ENCODE data around the gene PIGR. TPM values are rescaled to one million over a fixed set of nuclear protein-coding genes. Genes with fewer than 3 reads are reported as not detected.

Gene PIGR
- total and polyA plus RNA-seq, 10 of the 15 experiments (the other 5 are each of a cell fraction or from before 2014, with no cell fraction given), result 0.96 to 7.6 (median 1.8) TPM

GRCh38 chr1:206972728-206973127 is 26.5 kb upstream of the PIGR start:
- Histone ChIP-seq H3K79me2 (ENCODE audit: control insufficient read depth, insufficient read depth, low read length) (no peaks in the 10 kb centered on the region), H4K20me1 (ENCODE audit: control insufficient read depth, insufficient read depth) (no peaks in the 10 kb centered on the region), H3K27ac (ENCODE audit: control insufficient read depth, insufficient read depth) (no peak overlapping the region), H3K4me2 (ENCODE audit: control insufficient read depth, insufficient read depth) (no peak overlapping the region), H3K4me1 (ENCODE audit: control insufficient read depth, insufficient read depth, low read length) (peaks cover 26% of the 10 kb centered on the region), H2AFZ (ENCODE audit: control insufficient read depth, low read depth, low read length) (no peak overlapping the region), H3K9ac (ENCODE audit: control insufficient read depth, insufficient read depth, low read length) (no peak overlapping the region), H3K4me3 (no peak overlapping the region), H3K36me3 (ENCODE audit: control insufficient read depth in 2 of 2, insufficient read depth in 2 of 2, low read length in 1 of 2) (no peaks in the 10 kb centered on the region), H3K9me3 (replicated peaks; ENCODE audit: control insufficient read depth, insufficient read depth, low read length) (no peaks in the 10 kb centered on the region), H3K27me3 (replicated peaks in 1 of 2; ENCODE audit: control insufficient read depth in 2 of 2, insufficient read depth in 2 of 2, low read length in 1 of 2) (no peaks in the 10 kb centered on the region)
- intact Hi-C loops (cut with micrococcal nuclease; ENCODE audit: unreplicated experiment) (no loop called here), in situ Hi-C loops (cut with MboI) (no loop called here)
- DNase-seq (ENCODE audit: low read depth, low spot score) (no peak), FAIRE-seq (no peak), ATAC-seq (no peak)
- ChIA-PET SMC1A (ENCODE audit: uncharacterized antibody, unreplicated experiment) (interaction anchor here (0.9 to 7.5 kb wide), 20 partner anchors 9 to 503 kb away, joined by 3 to 68 read pairs (median 6); partner anchors contain the start of genes DYRK3 and FCMR), RAD21 (ENCODE audit: unreplicated experiment) (interaction anchor here (0.7 to 4.4 kb wide), 9 partner anchors 10 to 163 kb away, joined by 3 to 36 read pairs (median 5); no protein-coding TSS in a partner anchor), POLR2A (interaction anchor here (0.9 to 3.1 kb wide), 4 partner anchors 47 to 162 kb away, joined by 3 to 12 read pairs (median 5); no protein-coding TSS in a partner anchor), CTCF (interaction anchor here (0.9 to 9.8 kb wide), 24 partner anchors 9 to 345 kb away, joined by 3 to 136 read pairs (median 4); partner anchors contain the start of genes FCMR and IL20)
- 88% methylated on average over 2 of the region's 2 CpGs for WGBS (ENCODE audit: insufficient coverage, insufficient replicate concordance, low lambda C conversion rate, missing lambda C conversion rate)
- no TSS peak for BruUV-seq (replicated peaks)
- TF ChIP-seq, protein P1, sequence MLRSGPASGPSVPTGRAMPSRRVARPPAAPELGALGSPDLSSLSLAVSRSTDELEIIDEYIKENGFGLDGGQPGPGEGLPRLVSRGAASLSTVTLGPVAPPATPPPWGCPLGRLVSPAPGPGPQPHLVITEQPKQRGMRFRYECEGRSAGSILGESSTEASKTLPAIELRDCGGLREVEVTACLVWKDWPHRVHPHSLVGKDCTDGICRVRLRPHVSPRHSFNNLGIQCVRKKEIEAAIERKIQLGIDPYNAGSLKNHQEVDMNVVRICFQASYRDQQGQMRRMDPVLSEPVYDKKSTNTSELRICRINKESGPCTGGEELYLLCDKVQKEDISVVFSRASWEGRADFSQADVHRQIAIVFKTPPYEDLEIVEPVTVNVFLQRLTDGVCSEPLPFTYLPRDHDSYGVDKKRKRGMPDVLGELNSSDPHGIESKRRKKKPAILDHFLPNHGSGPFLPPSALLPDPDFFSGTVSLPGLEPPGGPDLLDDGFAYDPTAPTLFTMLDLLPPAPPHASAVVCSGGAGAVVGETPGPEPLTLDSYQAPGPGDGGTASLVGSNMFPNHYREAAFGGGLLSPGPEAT (IDR thresholded peaks at IDR 0.05; ENCODE audit: low read depth), result no peak
- TF ChIP-seq, protein P2, sequence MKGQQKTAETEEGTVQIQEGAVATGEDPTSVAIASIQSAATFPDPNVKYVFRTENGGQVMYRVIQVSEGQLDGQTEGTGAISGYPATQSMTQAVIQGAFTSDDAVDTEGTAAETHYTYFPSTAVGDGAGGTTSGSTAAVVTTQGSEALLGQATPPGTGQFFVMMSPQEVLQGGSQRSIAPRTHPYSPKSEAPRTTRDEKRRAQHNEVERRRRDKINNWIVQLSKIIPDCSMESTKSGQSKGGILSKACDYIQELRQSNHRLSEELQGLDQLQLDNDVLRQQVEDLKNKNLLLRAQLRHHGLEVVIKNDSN (IDR thresholded peaks at IDR 0.05; ENCODE audit: borderline replicate concordance, extremely low read length, insufficient read depth, low read depth, low read length), result no peak
- TF ChIP-seq NR2C2 (IDR thresholded peaks at IDR 0.05; ENCODE audit: borderline replicate concordance, control insufficient read depth, insufficient read length, low read depth) (no peak), MEF2B (IDR thresholded peaks at IDR 0.05; ENCODE audit: partially characterized antibody, poor library complexity, severe bottlenecking) (no peak), NR2F1 (conservative IDR thresholded peaks at IDR 0.05) (no peak), NFIC (IDR thresholded peaks at IDR 0.05; ENCODE audit: low read depth, low read length) (no peak), SMAD5 (IDR thresholded peaks at IDR 0.05; ENCODE audit: low read depth) (no peak), CBFB (IDR thresholded peaks at IDR 0.05; ENCODE audit: low read depth) (no peak), CEBPZ (IDR thresholded peaks at IDR 0.05; ENCODE audit: low read depth, low read length) (no peak)
- TF ChIP-seq, protein P3, sequence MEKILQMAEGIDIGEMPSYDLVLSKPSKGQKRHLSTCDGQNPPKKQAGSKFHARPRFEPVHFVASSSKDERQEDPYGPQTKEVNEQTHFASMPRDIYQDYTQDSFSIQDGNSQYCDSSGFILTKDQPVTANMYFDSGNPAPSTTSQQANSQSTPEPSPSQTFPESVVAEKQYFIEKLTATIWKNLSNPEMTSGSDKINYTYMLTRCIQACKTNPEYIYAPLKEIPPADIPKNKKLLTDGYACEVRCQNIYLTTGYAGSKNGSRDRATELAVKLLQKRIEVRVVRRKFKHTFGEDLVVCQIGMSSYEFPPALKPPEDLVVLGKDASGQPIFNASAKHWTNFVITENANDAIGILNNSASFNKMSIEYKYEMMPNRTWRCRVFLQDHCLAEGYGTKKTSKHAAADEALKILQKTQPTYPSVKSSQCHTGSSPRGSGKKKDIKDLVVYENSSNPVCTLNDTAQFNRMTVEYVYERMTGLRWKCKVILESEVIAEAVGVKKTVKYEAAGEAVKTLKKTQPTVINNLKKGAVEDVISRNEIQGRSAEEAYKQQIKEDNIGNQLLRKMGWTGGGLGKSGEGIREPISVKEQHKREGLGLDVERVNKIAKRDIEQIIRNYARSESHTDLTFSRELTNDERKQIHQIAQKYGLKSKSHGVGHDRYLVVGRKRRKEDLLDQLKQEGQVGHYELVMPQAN (conservative IDR thresholded peaks at IDR 0.05), result no peak
